ENCODE results near the gene PRTN3. TPM values are rescaled to one million over a fixed set of nuclear protein-coding genes. Genes with fewer than 3 reads are reported as not detected.
"Not testable (repeated sequence)": the region's sequence is repeated elsewhere in the genome, so short reads cannot be mapped to it uniquely, and the experiment has no call there.

The PRTN3 gene
- total and polyA plus RNA-seq, 2 of the 4 experiments (the other 2 are of a cell fraction) = not detected

DNA sequence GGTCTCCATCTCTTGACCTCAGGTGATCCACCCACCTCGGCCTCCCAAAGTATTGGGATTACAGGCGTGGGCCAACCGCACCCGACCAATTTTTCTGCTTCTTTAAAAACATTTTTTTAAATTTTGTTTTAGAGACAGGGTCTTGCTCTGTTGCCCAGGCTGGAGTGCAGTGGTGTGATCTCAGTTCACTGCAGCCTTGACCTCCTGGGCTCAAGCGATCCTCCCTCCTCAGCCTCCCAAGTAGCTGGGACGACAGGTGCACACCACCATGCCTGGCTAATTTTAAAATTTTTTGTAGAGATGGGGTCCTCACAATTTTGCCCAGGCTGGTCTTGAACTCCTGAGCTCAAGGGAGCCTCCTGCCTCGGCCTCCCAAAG is 2.0 kb downstream of the PRTN3 start:
- H4K20me1 ChIP-seq (ENCODE audit: insufficient read depth, low read length); H2BK5ac ChIP-seq (ENCODE audit: low read depth, low read length, poor library complexity, severe bottlenecking); DNase-seq; H2AK5ac ChIP-seq (ENCODE audit: low read depth, low read length); H3K14ac ChIP-seq (replicated peaks; ENCODE audit: low read depth, low read length); in situ Hi-C loops (cut with MboI; ENCODE audit: low sequenced_read_pairs); H3K36me3 ChIP-seq (ENCODE audit: control insufficient read depth, insufficient read depth, low read length); POLR2A ChIA-PET (ENCODE audit: unreplicated experiment); H3K23ac ChIP-seq (ENCODE audit: low read depth, low read length); H4K5ac ChIP-seq (ENCODE audit: low read depth, low read length); dilution Hi-C loops (cut with HindIII; ENCODE audit: low sequenced_read_pairs, unreplicated experiment); H4K8ac ChIP-seq (ENCODE audit: low read depth in 2 of 2, low read length in 2 of 2); H2AK9ac ChIP-seq (replicated peaks; ENCODE audit: low read depth, low read length, poor library complexity); H2BK20ac ChIP-seq (ENCODE audit: low read depth, low read length); H4K91ac ChIP-seq (ENCODE audit: insufficient read depth, low read depth, low read length); H3K4me1 ChIP-seq (ENCODE audit: control insufficient read depth, insufficient read depth, low read length); H2AFZ ChIP-seq (replicated peaks; ENCODE audit: low read length, poor library complexity); CTCF ChIA-PET; H3K18ac ChIP-seq (ENCODE audit: low read depth, low read length); H2BK120ac ChIP-seq (ENCODE audit: low read depth, low read length); intact Hi-C loops (cut with micrococcal nuclease); H3K56ac ChIP-seq (ENCODE audit: extremely low read depth, insufficient read depth, low read length); H3K27ac ChIP-seq (ENCODE audit: insufficient read depth, low read length); H3K79me1 ChIP-seq (ENCODE audit: low read depth in 1 of 2, low read length in 2 of 2); H3K4me3 ChIP-seq (ENCODE audit: insufficient read depth, low read depth, low read length); H3K9me3 ChIP-seq (ENCODE audit: control insufficient read depth, insufficient read depth, low read length); BruUV-seq (replicated peaks); H3K9ac ChIP-seq (ENCODE audit: low read depth, low read length); H3K4me2 ChIP-seq (ENCODE audit: low read depth, low read length); H2BK15ac ChIP-seq (ENCODE audit: low read depth, low read length); H3K9me1 ChIP-seq (ENCODE audit: insufficient read depth, low read length); H3K4ac ChIP-seq (ENCODE audit: low read depth, low read length); ATAC-seq (ENCODE audit: low read depth): not testable (repeated sequence)
- peaks cover 20% of the 10 kb centered on the region for H3K27me3 ChIP-seq (ENCODE audit: control insufficient read depth, insufficient read depth, low read length)
- WGBS, 2 experiments (ENCODE audit: extremely low coverage in 2 of 2, insufficient read length in 1 of 2) = no CpG with 5 or more reads among the region's 7 CpGs
